Measurements from ENCODE around the gene STRA8.

STRA8 gene

DNA sequence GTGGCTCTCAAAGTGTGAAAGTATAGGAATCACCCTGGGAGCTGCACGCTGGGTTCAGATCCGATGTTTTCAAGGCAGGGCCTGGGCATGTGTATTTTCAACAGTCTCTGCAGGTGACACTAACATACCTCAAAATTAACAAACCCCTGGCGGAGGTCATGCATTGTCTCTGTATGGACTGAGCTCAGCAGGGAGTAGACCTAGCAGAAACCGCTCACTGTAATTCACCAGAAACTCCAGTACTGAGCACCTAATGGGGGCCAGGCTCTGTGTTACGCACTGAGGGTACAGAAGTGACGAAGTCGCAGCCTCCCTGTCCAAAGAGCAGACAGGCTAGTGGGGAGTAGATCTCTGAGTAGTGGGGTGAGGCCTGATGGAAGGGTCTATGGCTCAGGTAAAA lies 5.6 kb downstream of the STRA8 start:
- DNase-seq, result no peak

DNA sequence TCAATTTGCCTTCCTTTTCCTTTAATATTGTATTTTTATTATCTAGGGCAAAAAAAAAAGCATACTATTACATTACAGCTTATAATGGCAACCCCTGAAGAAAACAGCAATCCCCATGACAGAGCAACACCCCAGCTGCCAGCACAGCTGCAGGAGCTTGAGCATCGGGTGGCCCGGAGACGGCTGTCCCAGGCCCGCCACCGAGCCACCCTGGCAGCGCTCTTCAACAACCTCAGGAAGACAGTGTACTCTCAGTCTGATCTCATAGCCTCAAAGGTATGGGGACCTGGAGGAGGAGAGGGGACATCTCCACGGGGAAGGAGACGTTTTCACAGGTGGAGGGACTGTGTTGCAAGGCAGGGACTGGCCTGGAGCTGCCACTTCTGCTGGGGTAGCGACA lies 6.8 kb downstream of the STRA8 start:
- DNase-seq, result peak; percentile 62

DNA sequence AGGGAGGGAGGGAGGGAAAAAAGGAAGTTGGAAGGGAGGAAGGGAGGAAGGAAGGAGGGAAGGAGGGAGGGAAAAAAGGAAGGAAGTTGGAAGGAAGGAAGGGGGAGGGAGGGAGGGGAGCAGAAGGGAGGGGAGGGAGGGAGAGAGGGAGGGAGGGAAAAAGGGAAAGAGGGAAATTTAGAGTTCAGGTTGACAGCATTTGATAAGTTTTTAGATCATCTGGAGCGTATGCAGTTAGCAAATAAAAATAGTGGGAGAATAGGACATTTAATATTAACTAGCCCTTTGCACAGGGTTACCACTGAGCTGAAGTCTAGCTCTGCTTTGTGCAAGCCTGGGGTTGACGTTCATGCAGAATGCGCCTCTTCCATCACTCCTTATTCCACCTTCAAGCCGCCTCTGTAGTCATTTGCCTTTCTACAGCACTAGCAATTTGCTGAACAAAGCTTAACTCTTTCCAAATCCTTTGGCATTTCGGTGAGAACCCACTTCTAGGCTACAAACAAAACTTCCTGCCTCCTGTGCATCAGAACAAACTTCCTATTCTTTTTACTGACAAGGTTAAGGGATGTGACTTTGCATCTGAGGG lies 8.6 kb downstream of the STRA8 start:
- no peak for DNase-seq

DNA sequence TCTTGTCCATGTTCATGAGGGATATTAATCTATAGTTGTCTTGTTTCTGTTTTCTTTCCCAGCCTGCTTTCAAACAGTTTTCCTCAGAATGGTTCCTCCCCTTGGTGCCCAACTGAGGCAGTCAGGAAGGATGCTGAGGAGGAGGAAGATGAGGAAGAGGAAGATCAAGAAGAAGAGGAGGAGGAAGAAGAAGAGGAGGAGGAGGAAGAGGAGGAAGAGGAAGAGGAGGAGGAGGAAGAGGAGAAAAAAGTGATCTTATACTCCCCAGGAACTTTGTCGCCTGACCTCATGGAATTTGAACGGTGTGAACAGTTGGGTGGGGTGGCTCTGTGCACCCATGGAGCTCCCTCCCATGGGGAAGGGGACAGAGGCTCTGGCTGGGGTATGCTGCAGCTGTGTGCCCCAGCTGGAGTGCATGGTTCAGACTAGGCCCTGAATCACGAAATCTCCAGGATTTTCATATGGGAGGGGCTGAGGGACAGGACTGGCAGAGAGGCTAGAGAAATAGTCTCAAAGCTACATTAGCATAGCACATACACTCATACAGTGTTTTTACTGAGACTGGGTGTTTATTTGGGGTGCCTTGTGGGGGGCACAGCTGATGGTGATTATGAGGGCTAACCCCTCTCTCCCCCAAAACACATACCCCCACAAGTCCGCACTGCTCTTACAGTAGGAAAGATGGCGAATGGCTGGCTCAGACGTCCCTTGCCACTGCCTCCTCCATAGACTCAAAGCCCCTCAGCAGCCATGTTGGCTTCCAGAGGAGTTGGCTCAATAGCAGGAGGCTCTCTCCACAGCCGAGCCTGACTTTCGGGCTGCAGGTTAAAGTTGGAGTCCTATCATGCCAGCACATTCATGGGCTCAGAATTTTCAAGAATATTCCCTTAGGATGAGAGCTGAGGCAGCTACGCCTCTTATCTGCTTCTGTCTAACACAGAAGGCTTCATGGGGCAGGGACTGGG lies 11.9 kb downstream of the STRA8 start:
- no peak for DNase-seq

DNA sequence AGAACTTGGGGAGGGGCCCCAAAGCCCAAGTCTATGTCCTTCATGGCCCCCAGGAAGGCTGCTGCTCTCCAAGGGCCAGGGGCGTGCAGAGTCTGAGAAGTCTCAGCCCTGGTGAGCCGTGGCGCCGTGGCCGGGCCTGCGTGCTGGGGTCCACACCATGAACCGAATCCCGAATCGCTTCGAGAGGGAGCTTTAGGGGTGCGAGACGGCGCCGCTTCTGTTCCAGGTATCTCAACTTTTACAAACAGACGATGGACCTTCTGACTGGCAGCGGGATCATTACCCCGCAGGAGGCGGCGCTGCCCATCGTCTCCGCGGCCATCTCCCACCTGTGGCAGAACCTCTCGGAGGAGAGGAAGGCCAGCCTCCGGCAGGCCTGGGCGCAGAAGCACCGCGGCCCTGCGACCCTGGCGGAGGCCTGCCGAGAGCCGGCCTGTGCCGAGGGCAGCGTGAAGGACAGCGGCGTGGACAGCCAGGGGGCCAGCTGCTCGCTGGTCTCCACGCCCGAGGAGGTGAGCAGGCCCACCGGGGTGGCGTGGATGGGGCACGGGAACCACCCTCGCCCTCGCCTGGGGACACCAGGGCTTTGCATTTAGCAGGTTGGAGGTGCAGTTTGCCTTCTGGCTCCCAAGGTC lies 12.7 kb downstream of the STRA8 start:
- DNase-seq, result no peak

DNA sequence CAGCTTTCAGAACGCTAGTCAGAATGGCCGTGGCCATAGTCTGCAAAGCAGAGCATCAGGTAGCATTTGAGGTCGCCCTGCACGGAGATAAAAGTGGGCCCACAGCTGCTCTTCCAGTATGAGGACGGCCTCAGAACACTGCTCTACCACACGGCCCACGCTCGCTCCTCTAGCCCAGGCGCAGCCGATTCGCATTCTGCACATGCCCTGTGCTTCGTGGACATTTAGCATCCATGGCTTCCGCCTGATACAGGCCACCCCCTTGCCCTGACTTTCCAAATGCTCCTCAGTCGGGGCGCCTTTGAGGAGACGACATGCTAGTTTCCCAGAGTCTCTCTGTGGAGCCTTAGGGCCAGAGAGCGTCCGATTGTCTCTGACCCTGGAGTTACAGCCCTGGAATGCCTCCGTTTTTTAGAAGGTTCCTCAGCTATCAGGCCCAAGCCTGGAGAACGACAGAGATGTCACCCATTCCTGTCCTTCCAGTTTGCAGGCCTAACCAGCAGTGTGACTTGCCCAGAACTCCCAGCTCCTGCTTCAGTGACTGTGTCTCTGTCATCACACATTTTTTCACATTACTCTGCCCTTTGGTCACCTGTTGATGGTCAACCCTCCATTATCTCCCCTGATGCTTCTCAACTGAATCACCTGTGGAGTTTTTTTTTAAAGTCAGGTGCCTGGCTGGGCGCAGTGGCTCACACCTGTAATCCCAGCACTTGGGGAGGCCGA lies 14.3 kb downstream of the STRA8 start:
- no peak for DNase-seq

DNA sequence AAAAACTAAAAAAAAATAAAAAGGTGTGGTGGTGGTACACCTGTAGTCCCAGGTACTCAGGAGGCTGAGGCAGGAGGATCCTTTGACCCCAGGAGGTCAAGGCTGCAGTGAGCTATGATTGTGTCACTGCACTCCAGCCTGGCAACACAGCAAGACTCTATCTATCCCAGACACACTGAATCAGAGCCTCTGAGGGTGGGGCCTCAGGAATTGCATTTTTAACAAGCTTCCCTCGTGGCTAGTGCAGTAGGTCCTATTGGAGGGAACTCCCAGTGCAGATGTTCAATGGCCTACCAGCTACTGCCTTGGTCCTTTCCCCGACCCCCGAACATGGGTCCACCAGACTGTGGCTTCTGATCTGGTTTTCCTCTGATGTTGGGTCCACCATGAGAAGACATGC lies 14.9 kb downstream of the STRA8 start:
- no peak for DNase-seq

DNA sequence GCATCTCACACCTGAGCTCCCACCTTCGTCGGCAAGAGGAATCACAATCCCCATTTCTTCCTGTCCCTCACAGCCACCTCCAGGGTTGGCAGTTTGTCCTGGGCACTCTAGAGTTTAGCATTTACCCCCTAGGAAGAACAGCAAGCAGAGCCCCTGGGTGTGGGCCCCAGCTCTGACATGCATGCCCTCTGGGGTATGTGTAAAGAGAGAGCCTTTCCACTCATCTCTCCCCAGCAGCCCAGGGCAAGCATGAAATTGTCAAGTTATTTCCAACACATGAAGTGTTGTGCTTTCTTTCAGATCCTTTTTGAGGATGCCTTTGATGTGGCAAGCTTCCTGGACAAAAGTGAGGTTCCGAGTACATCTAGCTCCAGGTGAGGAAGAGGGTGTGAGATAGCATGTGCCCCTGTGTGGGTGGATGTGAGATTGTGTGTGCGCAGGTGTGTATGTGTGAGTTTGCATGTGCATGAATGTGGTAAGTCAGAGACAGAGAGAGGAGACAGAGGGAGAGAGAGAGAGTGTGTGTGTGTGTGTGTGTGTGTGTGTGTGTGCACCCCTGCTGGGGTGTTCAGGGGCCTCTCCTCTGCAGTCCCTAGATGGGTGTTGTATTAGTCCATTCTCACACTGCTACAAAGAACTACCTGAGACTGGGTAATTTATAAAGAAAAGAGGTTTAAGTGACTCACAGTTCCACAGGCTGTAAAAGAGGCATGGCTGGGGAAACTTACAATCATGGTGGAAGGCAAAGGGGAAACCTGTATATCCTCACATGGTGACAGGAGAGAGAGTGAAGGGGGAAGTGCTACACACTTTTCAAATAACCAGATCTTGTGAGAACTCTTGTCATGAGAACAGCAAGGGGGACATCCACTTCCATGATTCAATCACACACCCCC lies 18.1 kb downstream of the STRA8 start:
- no peak for DNase-seq

DNA sequence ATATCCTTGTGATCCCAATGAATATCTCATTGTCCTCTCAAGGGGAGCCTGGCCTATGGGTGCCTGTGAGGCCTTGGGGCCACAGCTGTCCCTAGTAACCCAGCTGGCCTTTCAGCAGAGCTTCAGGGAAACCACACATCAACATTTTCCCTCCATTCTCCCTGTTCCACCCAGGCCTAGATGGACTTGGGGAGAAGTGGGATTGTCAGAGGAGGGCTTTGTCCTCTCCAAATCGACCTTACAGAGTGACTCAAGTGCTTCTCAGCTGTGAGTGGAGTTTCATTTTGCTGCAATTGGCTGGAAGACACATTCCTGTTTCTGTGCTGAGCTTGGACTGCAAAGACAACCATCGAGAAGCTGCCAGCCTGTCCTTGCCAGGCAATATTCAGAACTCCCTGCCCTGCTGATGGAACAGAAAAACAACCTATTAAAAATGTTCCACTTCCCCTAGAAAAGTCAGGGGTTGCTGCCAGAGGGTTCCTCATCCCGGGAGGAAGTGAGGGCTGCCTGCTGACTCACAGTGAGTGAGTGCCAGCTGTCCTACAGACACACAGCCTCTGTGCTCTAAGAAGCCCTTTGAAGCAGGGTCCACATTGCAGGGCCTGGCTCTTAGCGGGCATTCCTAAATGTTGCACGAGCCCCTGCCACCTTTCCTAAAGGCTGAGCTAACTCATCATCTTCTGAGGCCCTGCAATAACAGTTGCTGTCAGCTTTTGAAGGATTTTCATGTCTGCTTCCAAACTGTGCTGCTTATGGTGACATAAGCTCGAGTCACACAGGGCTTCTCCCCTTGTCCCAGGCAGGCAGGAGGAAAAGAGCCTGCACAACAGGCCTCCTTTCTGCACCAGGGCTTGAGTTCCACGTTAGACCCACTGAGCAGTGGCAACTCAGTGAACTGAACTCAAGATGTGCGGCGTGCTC lies 20.5 kb downstream of the STRA8 start:
- DNase-seq, result no peak

DNA sequence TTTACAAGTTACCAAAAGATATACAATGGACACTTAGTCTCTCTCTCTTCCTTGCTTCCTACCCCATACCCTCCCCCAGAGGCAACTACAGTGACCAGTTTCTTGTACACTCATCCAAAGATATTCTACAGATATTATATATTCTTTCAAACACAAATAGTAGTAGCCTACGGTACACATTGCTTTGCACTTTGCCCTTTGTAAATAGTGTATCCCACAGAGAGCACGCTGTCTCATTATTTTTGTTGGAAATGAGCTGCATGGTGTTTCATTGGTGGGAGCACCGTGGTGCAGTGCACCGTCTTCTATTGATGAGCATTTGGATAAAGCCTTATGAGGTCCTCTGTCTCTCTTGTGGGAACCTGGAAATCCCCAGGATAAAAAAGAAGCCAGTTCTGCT lies 24.2 kb downstream of the STRA8 start:
- DNase-seq, result no peak

DNA sequence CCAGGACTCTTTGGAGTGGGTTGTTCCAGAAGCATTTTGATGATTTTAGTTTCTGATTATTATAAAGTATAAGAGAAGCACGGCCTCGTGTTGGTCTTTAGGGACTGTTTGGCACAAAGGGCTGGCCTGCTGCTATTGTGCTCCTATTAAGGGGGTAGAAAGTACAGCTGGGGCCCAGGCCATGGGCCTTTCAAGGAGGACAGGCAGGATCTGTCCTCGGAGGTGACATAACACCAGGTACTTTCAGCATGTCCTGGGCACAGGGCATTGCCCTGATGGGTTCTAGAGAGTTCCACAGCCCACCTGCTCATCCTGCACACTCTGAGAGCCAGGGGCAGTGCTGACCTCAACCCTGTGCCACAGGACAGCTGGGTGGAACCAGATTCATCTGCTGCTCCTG lies 24.9 kb downstream of the STRA8 start:
- DNase-seq, result no peak

DNA sequence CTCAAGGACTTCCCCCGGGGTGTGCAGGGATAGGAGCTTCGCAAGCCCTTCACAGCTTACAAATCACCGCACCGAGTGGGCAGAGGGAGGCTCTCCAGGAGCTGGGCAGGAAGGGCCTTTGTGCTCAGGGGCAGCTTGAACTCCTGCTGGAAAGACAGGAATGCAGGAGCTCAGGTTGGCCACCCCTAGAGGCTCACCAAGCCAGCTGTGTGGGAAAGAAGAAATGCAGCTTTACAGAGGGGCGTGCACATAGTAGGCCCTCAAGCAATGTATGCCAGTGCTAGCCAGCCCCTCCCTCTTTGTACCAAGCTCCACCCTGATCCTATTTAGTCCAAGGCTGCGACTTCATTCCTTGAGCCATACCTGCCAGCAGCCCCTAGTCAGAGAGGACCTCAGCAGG lies 26.1 kb downstream of the STRA8 start:
- DNase-seq, result no peak

DNA sequence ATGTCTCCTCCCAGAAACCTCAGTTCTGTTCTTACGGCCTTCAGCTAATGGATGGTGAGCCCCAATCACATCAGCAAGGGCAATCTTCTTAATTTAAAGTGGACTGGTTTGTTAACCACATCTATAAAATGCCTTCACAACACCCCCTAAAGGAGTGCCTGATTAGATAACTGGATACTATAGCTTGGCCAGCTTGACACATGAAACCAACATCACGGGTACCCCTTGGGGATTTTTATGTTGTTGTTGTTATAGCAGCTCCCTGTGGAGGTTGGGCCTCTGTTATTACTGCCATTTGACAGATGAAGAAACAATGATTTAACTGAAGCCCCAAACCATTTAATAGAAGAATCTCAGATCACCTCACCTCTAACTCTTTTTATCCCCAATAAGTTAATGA lies 26.8 kb downstream of the STRA8 start:
- DNase-seq, result peak; percentile 37

DNA sequence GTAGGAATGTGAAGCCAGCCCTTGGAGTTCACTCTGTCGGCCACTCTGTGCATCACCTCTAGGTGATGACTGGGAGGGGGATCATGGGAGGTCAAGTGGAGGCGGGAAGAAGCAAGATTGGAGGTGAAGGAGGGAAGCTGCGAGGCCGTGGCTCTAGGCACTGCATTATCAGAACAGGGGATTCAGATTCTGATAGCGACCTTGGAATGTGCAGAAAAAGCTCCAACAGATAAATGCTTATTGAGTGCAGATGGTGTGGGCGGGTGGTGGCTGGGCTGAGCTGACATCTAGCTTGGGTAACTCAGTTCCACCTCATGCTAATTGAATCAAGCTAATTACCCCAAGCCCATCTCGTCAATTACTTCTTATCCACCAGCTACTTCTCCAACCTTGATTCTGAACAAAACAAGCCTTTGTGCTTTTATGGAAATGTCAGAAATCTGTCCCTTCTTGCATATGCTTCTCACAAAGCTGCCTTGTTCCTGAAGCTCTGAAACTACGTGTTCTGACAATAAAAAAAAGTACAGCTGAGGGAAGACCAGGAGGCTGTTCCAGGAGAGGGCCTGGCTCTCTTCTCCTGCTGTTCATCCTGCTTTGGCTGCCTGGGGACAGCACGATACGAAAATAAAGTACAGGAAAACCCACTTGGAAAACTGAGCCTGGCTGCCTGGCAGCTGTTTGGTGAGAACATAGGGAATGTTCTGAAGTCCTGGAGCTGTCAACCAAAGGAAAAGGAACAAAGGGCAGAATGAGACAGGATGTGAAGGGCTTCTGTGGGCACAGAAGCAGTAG lies 27.5 kb downstream of the STRA8 start:
- DNase-seq, result peak; percentile 38

DNA sequence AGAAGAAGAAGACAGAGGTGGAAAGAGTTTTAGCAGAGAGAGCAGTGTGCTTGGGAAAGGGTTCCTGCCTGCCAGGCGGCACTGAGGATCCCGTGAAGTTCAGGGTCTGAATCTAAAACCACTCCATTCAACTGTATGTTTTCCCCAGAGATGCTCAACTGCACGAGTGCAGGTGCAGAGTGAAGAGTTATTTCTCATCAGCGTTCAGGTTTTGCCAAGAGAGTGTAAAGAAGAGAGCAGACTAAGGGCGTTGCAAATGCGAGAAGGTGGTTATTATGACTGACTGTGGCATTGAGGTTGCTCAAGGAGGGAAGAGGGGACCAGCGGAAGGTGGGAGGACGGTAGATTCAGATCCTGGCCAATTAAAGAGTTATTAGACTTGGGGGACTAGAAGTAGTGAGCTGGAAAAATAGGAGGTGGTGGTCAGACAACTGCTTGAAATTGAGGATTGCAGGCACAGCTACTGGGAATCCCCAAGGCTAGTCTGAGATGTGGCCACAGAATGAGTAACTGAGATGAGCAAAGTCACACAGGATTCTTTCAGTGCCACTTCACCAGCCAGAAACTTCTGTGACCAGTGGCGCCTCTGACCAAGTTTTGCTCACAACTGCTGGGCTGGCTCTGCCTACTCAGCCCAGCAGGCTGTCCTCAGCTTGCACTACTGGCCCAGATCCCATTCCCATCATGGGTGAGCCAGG lies 29.1 kb downstream of the STRA8 start:
- DNase-seq, result peak; percentile 9

DNA sequence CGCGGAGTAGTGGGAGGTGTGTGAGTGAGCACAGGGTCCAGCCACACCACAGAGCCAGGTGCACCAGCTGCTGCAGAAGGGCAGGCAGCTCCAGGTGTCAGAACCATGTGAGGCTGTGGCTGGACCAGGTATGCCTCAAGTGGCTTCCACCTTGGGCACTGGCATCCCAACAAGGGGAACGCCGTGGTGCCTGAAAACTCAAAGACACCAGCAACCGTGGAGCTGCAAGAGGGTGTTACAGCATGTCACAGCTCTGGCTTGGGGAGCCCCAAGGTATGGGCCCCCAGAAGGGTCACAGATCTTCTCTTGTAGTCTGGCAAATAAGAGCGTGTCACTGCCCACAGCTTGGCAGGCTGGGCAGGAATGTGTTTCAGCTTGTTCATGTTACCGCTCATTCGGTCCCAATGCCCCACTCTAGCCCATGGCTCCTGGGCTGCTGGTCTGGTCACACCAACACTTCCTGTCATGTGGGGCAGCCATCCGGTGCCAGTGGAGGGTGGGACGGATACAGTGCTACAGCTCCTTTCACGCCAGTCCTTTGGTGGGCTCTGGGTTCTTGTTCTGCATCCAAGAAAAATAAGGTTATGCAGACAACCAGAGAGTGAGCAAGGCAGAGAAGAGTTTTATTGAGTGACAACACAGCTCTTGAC lies 29.8 kb downstream of the STRA8 start:
- DNase-seq, result no peak

DNA sequence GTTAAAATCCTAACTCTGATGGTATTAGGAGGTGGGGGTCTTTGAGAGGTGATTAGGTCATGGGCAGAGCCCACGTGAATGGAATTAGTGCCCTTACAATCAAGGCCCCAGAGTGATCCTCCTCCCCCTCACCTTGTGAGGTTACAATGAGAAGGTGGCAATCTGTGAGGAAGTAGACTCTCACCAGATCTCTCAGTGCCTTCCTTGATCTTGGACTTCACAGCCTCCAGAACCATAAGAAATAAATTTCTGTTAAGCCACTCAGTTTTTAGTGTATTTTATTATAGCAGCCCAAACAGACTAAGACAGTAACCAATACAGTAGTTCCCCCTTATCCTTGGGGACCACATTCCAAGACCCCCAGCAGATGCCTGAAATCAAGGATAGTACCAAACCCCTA lies 32.0 kb downstream of the STRA8 start:
- no peak for DNase-seq

DNA sequence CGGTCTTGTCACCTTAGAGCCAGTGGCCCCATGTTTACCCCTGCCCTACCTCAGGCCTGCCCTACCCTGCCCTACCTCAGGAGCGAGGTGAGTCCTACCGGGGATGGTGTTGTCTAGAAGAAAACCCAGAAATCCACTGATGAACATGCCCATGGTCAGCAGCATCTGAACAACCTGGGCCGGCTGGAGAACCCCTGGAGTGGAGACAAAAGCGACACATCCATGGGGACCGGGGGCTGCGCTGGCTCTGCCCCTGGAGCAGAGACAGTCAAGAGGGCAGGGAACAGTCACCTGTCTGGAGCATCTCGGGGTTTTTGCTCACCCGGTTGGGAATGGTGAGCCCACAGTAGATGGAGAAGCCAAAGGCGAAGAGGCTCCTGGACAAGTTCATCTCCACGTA lies 36.3 kb downstream of the STRA8 start:
- no peak for DNase-seq

Data from NCI-H2171 treated with DMSO at 0.1 percent for 48 hours (cell line).